GM12878 (cell line): ENCODE measurements around the gene P2RX4. TPM values are rescaled to one million over a fixed set of nuclear protein-coding genes. Genes with fewer than 3 reads are reported as not detected.

Experiments used
- ATF7 ChIP-seq: fragments of 450-650 bp; IDR thresholded peaks from 2 replicates; pipeline ENCODE4 v1.6.1; 2016; ENCODE audit warnings: low read depth, mild to moderate bottlenecking
- BCLAF1 ChIP-seq: fragments of 450-650 bp; IDR thresholded peaks from 2 replicates; pipeline ENCODE4 v1.6.1; 2017; ENCODE audit warnings: antibody characterized with exemption, mild to moderate bottlenecking, moderate library complexity
- DPF2 ChIP-seq: fragments of 450-650 bp; IDR thresholded peaks from 2 replicates; pipeline ENCODE4 v1.6.1; 2017; ENCODE audit warnings: mild to moderate bottlenecking
- E4F1 ChIP-seq: fragments of 450-650 bp; IDR thresholded peaks from 2 replicates; pipeline ENCODE4 v1.6.1; 2018; ENCODE audit warnings: borderline replicate concordance, mild to moderate bottlenecking; ENCODE audit not compliant: partially characterized antibody
- EGR1 ChIP-seq, 2 experiments: IDR thresholded peaks; 1 replicate in 1 of 2; 2 replicates in 1 of 2; pipeline ENCODE4 v1.6.1; 2011 to 2012; ENCODE audit warnings: low read depth in 2 of 2, low read length in 2 of 2, borderline replicate concordance in 1 of 2, mild to moderate bottlenecking in 1 of 2, moderate library complexity in 1 of 2
- LARP7 ChIP-seq: fragments of 450-650 bp; IDR thresholded peaks from 2 replicates; pipeline ENCODE4 v1.6.1; 2017; ENCODE audit warnings: mild to moderate bottlenecking
- MYB ChIP-seq: fragments of 150-350 bp; IDR thresholded peaks from 2 replicates; pipeline ENCODE4 v1.6.1; 2014; ENCODE audit warnings: mild to moderate bottlenecking, low read depth, low read length, borderline replicate concordance
- RFX5 ChIP-seq: IDR thresholded peaks from 2 replicates; pipeline ENCODE4 v1.6.1; 2011; ENCODE audit warnings: low read depth, low read length, improper control_type of control experiment
- SMARCA5 ChIP-seq: fragments of 450-650 bp; IDR thresholded peaks from 2 replicates; pipeline ENCODE4 v1.6.1; 2017; ENCODE audit warnings: mild to moderate bottlenecking
- SP1 ChIP-seq: IDR thresholded peaks from one replicate; pipeline ENCODE4 v1.6.1; 2011; ENCODE audit warnings: low read depth, low read length
- SREBF2 ChIP-seq: IDR thresholded peaks from 2 replicates; pipeline ENCODE4 v1.6.1; 2012; ENCODE audit warnings: mild to moderate bottlenecking, low read length
- USF2 ChIP-seq: IDR thresholded peaks from 2 replicates; pipeline ENCODE4 v1.6.1; 2011; ENCODE audit warnings: low read depth, low read length, improper control_type of control experiment, borderline replicate concordance
- YY1 ChIP-seq: IDR thresholded peaks from 2 replicates; pipeline ENCODE4 v1.6.1; 2011; ENCODE audit warnings: low read depth, mild to moderate bottlenecking, low read length
- ZNF384 ChIP-seq: IDR thresholded peaks from 2 replicates; pipeline ENCODE4 v1.6.1; 2012; ENCODE audit warnings: low read depth, mild to moderate bottlenecking, low read length, improper control_type of control experiment, borderline replicate concordance
- polyA plus RNA-seq, 11 experiments: library from polyadenylated mRNA; depleted of rRNA in 4 of 11; unstranded in 6 of 11; stranded (reverse) in 5 of 11; fragments of >200 nt; fragmentation: Nextera tagmentation in 4 of 11; fragmentation: Illumina TruSeq in 1 of 11; extraction: Ambion mirVana in 4 of 11; extraction: Trizol in 1 of 11; gene quantifications; 1 replicate in 1 of 11; 2 replicates in 10 of 11; pipeline versions ENCODE4 v1.2.1 to v1.2.3, GENCODE V29; 2011 to 2016; ENCODE audit warnings: inconsistent platforms in 2 of 11, missing spikeins in 2 of 11, low read depth in 1 of 11
- total RNA-seq, 4 experiments: library from RNA; depleted of rRNA in 3 of 4; stranded (reverse); fragments of >200 nt in 3 of 4; fragmentation: Illumina TruSeq in 1 of 4; extraction: Trizol in 1 of 4; gene quantifications; 2 replicates each; pipeline versions ENCODE4 v1.2.1 to v1.2.3, GENCODE V29; 2013 to 2021
- TF ChIP-seq, protein P1 (sequence below): IDR thresholded peaks from 2 replicates; pipeline ENCODE4 v1.6.1; 2011; ENCODE audit warnings: mild to moderate bottlenecking, low read depth, low read length, moderate library complexity; ENCODE audit not compliant: insufficient replicate concordance
- TF ChIP-seq, protein P2 (sequence below): fragments of 450-650 bp; IDR thresholded peaks from 2 replicates; pipeline ENCODE4 v1.6.1; 2016; ENCODE audit warnings: mild to moderate bottlenecking

P2RX4 gene
- total and polyA plus RNA-seq, 10 of the 15 experiments (the other 5 are each of a cell fraction or from before 2014, with no cell fraction given): 9.0 to 43.4 (median 20.5) TPM

DNA sequence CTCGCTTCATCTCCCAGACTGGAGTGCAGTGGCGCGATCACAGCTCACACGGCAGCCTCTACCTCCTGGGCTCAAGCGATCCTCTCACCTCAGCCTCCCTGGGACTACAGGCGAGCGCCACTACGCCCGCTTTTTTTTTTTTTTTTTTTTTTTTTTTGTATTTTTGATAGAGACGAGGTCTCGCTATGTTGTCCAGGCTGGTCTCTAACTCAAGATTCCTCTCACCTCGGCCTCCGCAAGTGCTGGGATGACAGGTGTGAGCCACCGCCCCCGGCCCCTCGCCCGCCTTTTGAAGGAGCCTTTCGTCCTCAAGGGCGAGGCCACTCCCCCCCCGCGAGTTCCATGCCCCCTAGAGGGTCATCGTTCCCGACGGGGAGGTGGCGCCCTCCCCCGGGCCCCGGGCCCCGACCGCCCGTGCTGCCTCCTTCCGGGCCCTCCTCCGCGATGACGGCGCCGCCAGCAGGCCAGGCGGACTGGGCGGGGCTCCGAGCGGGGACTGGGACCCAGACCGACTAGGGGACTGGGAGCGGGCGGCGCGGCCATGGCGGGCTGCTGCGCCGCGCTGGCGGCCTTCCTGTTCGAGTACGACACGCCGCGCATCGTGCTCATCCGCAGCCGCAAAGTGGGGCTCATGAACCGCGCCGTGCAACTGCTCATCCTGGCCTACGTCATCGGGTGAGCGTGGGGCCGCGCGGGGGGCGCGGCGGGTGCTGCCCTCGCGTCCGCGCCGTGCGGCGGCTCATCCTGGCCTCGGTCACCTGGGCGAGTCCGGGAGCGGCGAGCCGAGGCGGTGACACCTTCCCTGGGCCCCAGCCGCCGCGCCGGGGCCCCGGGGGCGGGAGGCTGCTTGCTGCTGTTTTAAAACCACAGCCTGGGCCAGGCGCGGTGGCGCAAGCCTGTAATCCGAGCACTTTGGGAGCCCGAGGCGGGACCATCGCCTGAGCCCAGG is at the start of gene P2RX4 (continued):
- TF ChIP-seq USF2 (no peak), SREBF2 (no peak), SMARCA5 (peak; percentile 88; the same call in 1 of the 2 replicates), BCLAF1 (0 out of 2 replicates have a peak, but pooled peaks have one; percentile 44), RFX5 (peak; percentile 19; the same call in 1 of the 2 replicates), ZNF384 (peak; percentile 76), E4F1 (peak; percentile 81), EGR1 (IDR thresholded peaks at IDR 0.05; ENCODE audit: borderline replicate concordance in 1 of 2, low read depth in 2 of 2, low read length in 2 of 2) (peak in 1 of 2 experiments; percentile 55; a peak in 2 of 3 replicates), LARP7 (peak; percentile 97), DPF2 (peak; percentile 95), ATF7 (no peak), MYB (no peak), SP1 (peak; percentile 2), YY1 (peak; percentile 92)
- TF ChIP-seq, protein P1, sequence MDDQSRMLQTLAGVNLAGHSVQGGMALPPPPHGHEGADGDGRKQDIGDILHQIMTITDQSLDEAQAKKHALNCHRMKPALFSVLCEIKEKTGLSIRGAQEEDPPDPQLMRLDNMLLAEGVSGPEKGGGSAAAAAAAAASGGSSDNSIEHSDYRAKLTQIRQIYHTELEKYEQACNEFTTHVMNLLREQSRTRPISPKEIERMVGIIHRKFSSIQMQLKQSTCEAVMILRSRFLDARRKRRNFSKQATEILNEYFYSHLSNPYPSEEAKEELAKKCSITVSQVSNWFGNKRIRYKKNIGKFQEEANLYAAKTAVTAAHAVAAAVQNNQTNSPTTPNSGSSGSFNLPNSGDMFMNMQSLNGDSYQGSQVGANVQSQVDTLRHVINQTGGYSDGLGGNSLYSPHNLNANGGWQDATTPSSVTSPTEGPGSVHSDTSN: no peak
- TF ChIP-seq, protein P2, sequence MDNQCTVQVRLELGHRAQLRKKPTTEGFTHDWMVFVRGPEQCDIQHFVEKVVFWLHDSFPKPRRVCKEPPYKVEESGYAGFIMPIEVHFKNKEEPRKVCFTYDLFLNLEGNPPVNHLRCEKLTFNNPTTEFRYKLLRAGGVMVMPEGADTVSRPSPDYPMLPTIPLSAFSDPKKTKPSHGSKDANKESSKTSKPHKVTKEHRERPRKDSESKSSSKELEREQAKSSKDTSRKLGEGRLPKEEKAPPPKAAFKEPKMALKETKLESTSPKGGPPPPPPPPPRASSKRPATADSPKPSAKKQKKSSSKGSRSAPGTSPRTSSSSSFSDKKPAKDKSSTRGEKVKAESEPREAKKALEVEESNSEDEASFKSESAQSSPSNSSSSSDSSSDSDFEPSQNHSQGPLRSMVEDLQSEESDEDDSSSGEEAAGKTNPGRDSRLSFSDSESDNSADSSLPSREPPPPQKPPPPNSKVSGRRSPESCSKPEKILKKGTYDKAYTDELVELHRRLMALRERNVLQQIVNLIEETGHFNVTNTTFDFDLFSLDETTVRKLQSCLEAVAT: peak; percentile 94
